ENCODE data around the gene ZCCHC2.

ZCCHC2 gene

DNA sequence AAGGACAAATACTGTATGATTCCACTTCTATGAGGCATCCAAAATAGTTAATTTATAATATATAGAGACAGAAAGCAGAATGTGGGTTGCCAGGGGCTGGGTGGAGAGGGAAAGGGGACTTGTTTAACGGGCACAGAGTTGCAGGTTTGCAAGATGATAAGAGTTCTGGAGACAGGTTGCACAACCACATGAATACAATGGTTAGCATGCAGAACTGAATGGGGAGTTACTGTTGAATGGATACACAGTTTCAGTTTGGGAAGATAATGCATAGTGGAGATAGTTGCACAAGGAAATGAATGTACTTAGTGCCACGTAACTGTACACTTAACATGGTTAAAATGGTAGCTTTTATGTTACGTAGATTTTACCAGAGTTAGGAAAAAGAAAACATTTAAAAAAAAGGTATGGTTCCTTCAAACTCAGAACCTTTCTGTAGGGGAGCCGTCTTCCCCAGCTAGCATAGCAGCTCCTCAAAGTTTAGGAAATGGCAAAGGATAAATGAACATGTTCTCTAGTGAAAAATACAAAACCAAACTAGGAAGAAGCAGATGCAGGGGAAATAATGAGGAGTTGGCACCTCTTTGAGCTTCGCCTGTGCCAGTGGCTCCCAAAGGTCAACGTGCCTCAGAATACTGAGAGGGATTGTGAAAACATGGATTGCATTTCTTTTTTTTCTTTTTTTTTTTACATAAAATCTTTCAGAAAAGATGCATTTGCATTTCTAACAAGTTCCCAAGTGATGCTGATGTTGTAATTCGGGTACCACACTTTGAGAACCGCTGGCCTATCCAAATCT lies 95.2 kb downstream of the ZCCHC2 start:
- DNase-seq (ENCODE audit: low read depth) = no peak
- TF ChIP-seq, protein P1, sequence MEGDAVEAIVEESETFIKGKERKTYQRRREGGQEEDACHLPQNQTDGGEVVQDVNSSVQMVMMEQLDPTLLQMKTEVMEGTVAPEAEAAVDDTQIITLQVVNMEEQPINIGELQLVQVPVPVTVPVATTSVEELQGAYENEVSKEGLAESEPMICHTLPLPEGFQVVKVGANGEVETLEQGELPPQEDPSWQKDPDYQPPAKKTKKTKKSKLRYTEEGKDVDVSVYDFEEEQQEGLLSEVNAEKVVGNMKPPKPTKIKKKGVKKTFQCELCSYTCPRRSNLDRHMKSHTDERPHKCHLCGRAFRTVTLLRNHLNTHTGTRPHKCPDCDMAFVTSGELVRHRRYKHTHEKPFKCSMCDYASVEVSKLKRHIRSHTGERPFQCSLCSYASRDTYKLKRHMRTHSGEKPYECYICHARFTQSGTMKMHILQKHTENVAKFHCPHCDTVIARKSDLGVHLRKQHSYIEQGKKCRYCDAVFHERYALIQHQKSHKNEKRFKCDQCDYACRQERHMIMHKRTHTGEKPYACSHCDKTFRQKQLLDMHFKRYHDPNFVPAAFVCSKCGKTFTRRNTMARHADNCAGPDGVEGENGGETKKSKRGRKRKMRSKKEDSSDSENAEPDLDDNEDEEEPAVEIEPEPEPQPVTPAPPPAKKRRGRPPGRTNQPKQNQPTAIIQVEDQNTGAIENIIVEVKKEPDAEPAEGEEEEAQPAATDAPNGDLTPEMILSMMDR (IDR thresholded peaks at IDR 0.05; ENCODE audit: insufficient read depth, low read depth, low read length, missing control alignments) = no peak
- no peak overlapping the region for H3K4me3 ChIP-seq (ENCODE audit: low read length)

DNA sequence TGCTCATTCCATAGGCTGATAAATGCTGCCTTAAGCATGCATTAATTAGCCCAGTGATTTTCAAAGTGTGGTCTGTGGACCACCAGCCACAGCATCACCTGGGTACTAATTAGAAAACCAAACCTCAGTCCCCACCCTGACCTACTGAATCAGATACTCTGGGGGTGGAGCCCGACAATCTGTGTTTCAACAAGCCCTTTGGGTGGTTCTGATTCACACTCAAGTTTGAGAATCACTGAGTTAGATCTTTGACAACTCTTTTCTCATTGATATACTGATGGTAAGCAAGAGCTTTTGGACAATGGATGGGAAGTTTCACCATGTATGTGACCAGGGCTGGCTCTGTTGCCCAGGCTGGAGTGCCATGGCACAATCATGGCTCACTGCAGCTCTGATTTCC lies 95.9 kb downstream of the ZCCHC2 start:
- peak; percentile 56 for DNase-seq (ENCODE audit: low read depth)
- H3K4me3 ChIP-seq (ENCODE audit: low read length) = no peak overlapping the region
- TF ChIP-seq, protein P1 (IDR thresholded peaks at IDR 0.05; ENCODE audit: insufficient read depth, low read depth, low read length, missing control alignments) = no peak

DNA sequence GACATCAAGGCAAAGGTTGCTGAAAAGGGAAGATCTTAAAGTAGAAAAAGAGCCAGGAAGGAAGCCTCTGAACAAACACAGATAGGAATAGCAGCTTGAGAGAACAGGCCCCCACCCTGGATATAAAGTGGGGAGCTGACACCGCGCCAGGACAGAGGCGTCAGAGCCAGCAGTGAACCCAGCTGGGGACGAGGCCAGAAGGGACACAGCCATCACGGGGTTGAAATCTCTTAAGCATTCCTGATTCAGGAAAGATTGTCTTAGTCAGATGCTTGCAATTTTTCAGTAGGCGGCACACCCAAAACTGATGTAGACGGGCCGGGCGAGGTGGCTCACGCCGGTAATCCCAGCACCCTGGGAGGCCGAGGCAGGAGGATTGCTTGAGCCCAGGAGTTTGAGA lies 98.7 kb downstream of the ZCCHC2 start:
- DNase-seq (ENCODE audit: low read depth) = no peak
- TF ChIP-seq, protein P1 (IDR thresholded peaks at IDR 0.05; ENCODE audit: insufficient read depth, low read depth, low read length, missing control alignments) = no peak
- no peak overlapping the region for H3K4me3 ChIP-seq (ENCODE audit: low read length)

DNA sequence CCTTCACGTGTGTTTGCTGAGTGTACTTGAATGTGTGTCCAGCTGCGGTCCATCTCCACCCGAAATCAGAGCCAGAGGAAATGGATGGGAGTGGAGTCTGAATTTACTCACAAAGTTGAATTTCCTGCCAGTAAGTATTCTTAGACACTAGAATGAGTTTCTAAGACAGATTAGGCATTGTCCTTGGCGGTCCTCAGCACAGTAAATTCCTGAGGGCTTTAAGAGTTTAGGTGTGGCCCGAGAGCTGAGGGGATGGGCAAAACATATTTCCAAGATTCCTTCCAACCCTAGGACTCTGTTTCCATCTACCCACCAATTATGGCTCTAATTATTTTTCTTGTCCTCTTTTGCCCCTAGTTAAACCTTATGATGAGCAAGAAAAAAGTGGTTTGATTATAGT lies 102.2 kb downstream of the ZCCHC2 start:
- DNase-seq (ENCODE audit: low read depth) = no peak
- H3K4me3 ChIP-seq (ENCODE audit: low read length) = no peak overlapping the region
- TF ChIP-seq, protein P1 (IDR thresholded peaks at IDR 0.05; ENCODE audit: insufficient read depth, low read depth, low read length, missing control alignments) = no peak
